Fibroblast of the conjunctiva (primary cell): ENCODE results near the gene CAMTA1.

Experiments
- DNase-seq: peaks from one replicate; pipeline ENCODE4 v3.0.0-alpha.2; 2010; ENCODE audit warnings: low read depth

Gene CAMTA1

GRCh38 chr1:7640920-7641585 is 855.8 kb downstream of the CAMTA1 start:
- DNase-seq, result no peak

GRCh38 chr1:7641587-7642417 is 856.5 kb downstream of the CAMTA1 start:
- no peak for DNase-seq

GRCh38 chr1:7642418-7642704 is 857.1 kb downstream of the CAMTA1 start:
- no peak for DNase-seq

- DNase-seq, result no peak
Observed at GRCh38 chr1:7642781-7643529, 857.7 kb downstream of the CAMTA1 start.

- no peak for DNase-seq
Observed at GRCh38 chr1:7643530-7643929, 858.3 kb downstream of the CAMTA1 start.

GRCh38 chr1:7644086-7644485 is 858.8 kb downstream of the CAMTA1 start:
- no peak for DNase-seq

GRCh38 chr1:7644961-7645750 is 859.9 kb downstream of the CAMTA1 start:
- DNase-seq, result no peak

- no peak for DNase-seq
Observed at GRCh38 chr1:7645751-7646048, 860.4 kb downstream of the CAMTA1 start.

- no peak for DNase-seq
Observed at GRCh38 chr1:7646164-7646563, 860.9 kb downstream of the CAMTA1 start.

- DNase-seq, result no peak
Observed at GRCh38 chr1:7646981-7647901, 862.0 kb downstream of the CAMTA1 start.

GRCh38 chr1:7648761-7649384 is 863.6 kb downstream of the CAMTA1 start:
- DNase-seq, result no peak

- DNase-seq, result no peak
Observed at GRCh38 chr1:7650801-7651200, 865.5 kb downstream of the CAMTA1 start.

- DNase-seq, result no peak
Observed at GRCh38 chr1:7651203-7651602, 865.9 kb downstream of the CAMTA1 start.

GRCh38 chr1:7652061-7652460 is 866.8 kb downstream of the CAMTA1 start:
- DNase-seq, result no peak

- no peak for DNase-seq
Observed at GRCh38 chr1:7652515-7653098, 867.4 kb downstream of the CAMTA1 start.

- no peak for DNase-seq
Observed at GRCh38 chr1:7654725-7655124, 869.5 kb downstream of the CAMTA1 start.

- no peak for DNase-seq
Observed at GRCh38 chr1:7655354-7655753, 870.1 kb downstream of the CAMTA1 start.

- no peak for DNase-seq
Observed at GRCh38 chr1:7656557-7657215, 871.4 kb downstream of the CAMTA1 start.

GRCh38 chr1:7657287-7658016 is 872.2 kb downstream of the CAMTA1 start:
- no peak for DNase-seq
